ENCODE results near the gene KIF22.
"Not testable (repeated sequence)": the region's sequence is repeated elsewhere in the genome, so short reads cannot be mapped to it uniquely, and the experiment has no call there.

Gene KIF22

DNA sequence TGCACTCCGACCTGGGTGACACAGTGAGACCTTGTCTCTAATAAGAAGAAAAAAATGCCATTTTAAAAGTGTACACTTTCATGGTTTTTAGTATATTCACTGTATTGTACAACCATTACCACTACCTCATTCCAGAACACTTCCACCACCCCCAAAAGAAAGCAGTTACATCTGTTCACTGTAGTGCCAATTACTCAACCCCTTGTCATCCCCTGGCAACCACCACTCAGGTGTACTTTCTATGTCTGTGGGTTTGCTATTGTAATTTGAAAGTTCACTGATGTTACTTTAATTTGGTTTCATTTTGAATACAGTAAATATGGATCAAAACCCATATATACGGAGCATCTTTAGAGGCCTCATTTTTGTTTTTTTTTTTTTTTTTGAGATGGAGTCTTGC is 6.4 kb upstream of the KIF22 start:
- DNase-seq (ENCODE audit: low read depth) = no peak
- TF ChIP-seq, protein P1, sequence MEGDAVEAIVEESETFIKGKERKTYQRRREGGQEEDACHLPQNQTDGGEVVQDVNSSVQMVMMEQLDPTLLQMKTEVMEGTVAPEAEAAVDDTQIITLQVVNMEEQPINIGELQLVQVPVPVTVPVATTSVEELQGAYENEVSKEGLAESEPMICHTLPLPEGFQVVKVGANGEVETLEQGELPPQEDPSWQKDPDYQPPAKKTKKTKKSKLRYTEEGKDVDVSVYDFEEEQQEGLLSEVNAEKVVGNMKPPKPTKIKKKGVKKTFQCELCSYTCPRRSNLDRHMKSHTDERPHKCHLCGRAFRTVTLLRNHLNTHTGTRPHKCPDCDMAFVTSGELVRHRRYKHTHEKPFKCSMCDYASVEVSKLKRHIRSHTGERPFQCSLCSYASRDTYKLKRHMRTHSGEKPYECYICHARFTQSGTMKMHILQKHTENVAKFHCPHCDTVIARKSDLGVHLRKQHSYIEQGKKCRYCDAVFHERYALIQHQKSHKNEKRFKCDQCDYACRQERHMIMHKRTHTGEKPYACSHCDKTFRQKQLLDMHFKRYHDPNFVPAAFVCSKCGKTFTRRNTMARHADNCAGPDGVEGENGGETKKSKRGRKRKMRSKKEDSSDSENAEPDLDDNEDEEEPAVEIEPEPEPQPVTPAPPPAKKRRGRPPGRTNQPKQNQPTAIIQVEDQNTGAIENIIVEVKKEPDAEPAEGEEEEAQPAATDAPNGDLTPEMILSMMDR (IDR thresholded peaks at IDR 0.05; ENCODE audit: control insufficient read depth, insufficient read depth, low read depth, low read length, missing control alignments) = no peak
- no peak overlapping the region for H3K4me3 ChIP-seq (ENCODE audit: control insufficient read depth, low read depth, low read length)

GRCh38 chr16:29784901-29785500 is 5.5 kb upstream of the KIF22 start:
- no peak for DNase-seq (ENCODE audit: low read depth)
- no peak overlapping the region for H3K4me3 ChIP-seq (ENCODE audit: control insufficient read depth, low read depth, low read length)

DNA sequence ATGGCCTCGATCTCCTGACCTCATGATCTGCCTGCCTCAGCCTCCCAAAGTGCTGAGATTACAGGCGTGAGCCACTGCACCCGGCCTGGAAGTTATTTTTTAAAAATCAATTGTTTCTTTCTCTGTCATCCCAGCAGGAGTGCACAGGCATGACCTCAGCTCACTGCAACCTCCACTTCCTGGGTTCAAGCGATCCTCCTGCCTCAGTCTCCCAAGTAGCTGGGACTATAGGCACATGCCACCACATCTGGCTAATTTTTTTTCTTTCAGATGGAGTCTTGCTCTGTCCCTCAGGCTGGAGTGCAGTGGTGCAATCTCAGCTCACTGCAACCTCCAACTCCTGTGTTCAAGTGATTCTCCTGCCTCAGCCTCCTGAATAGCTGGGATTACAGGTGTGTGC is 3.4 kb upstream of the KIF22 start:
- H3K4me3 ChIP-seq (ENCODE audit: control insufficient read depth, low read depth, low read length); DNase-seq (ENCODE audit: low read depth): not testable (repeated sequence)

More at GRCh38 chr16:29784901-29785500, 5.5 kb upstream of the KIF22 start:
- TF ChIP-seq, protein P1 (IDR thresholded peaks at IDR 0.05; ENCODE audit: control insufficient read depth, insufficient read depth, low read depth, low read length, missing control alignments) = peak; percentile 86

DNA sequence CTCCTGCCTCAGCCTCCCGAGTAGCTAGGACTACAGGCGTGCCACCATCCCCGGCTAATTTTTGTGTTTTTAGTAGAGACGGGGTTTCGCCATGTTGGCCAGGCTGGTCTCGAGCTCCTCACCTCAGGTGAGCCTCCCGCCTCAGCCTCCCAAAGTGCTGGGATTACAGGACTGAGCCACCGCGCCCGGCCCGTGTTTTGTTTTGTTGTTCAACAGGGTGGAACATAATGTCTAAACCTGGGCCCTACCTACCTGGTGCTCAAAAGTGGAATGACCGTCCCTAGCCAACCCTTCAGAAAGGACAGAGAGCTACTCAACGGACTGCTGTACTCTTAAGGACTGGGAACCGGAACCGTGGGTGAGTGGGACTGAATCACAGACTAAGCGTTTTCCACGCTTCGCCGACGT is 772 bp upstream of the KIF22 start:
- DNase-seq (ENCODE audit: low read depth) = no peak

GRCh38 chr16:29790949-29791844 is 646 bp downstream of the KIF22 start:
- TF ChIP-seq, protein P1 (IDR thresholded peaks at IDR 0.05; ENCODE audit: control insufficient read depth, insufficient read depth, low read depth, low read length, missing control alignments) = no peak
- no peak for DNase-seq (ENCODE audit: low read depth)
- peak overlapping the region; percentile 72 for H3K4me3 ChIP-seq (ENCODE audit: control insufficient read depth, low read depth, low read length)

More for the DNA sequence above, 772 bp upstream of the KIF22 start:
- H3K4me3 ChIP-seq (ENCODE audit: control insufficient read depth, low read depth, low read length) = peak overlapping the region; percentile 72
- TF ChIP-seq, protein P1 (IDR thresholded peaks at IDR 0.05; ENCODE audit: control insufficient read depth, insufficient read depth, low read depth, low read length, missing control alignments) = no peak

DNA sequence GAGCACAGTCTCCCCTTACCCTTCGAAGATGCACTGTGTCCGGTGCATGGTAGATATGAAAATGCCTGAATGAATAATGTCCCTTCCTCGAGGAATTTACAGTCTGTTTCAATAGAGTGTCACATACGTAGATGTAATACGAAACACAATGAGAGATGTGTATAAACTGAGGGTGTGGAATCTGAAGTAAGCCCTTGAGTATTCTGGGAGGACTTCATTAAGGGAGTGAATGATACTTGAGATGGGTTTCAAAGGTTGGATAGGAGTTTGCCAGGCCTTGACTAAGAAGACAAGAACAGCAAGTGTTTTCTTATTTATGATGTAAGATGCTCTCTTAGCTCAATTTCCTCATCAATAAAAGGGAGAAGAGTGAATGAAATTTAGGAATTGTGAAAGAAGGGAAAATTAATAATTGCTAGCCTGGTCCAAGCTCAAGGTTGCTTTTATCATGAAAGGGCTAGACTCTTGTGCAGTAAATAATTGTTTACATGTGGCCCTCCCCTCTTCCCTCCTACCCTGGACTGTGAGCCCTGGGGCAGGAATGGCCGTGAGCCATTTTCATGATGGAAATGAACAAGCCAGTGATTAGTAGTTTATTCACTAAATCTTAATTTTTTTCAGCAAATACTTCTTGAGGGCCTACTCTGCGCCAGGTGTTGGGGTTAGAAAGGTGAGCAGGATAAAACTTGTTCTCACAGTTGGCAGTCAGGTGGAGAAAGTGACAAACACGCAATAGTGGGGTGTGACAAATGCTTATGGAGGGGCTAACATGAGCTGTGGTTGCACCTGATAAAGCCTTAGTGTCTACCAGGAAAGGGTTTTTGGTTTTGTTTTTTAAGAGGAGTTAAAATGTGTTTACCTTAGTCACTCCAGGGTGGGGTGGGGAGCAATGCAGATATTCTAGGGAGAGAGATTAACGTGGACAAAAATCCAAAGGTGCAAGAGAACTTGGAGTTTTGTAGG is 1.6 kb downstream of the KIF22 start:
- no peak for DNase-seq (ENCODE audit: low read depth)
- TF ChIP-seq, protein P1 (IDR thresholded peaks at IDR 0.05; ENCODE audit: control insufficient read depth, insufficient read depth, low read depth, low read length, missing control alignments) = no peak
- H3K4me3 ChIP-seq (ENCODE audit: control insufficient read depth, low read depth, low read length) = peak overlapping the region; percentile 72

DNA sequence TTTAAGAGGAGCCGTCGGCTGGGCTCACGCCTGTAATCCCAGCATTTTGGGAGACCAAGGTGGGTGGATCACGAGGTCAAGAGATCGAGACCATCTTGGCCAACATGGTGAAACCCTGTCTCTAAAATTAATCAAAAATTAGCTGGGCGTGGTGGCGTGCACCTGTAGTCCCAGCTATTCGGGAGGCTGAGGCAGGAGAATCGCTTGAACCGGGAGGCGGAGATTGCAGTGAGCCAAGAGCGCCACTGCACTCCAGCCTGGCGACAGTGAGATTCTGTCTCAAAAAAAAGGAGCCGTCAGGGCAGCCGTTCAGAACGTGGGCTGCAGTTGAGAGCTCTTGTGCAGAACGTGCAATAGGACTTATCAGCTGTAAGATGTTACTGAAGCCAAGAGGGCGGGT is 2.6 kb downstream of the KIF22 start:
- not testable (repeated sequence) for DNase-seq (ENCODE audit: low read depth); H3K4me3 ChIP-seq (ENCODE audit: control insufficient read depth, low read depth, low read length)
